DND-41 (cell line): ENCODE results near the gene NAT9.

Source experiments
- CTCF ChIP-seq: IDR thresholded peaks from 2 replicates; pipeline ENCODE4 v1.5.1; 2012; ENCODE audit warnings: borderline replicate concordance, low read length, moderate library complexity, mild to moderate bottlenecking; ENCODE audit not compliant: poor library complexity, severe bottlenecking; ENCODE audit errors: extremely low read depth
- EZH2 ChIP-seq: IDR thresholded peaks from 3 replicates; pipeline ENCODE4 v1.6.1; 2012; ENCODE audit warnings: borderline replicate concordance, low read depth, mild to moderate bottlenecking, moderate library complexity, low read length, inconsistent platforms; ENCODE audit not compliant: severe bottlenecking

- TF ChIP-seq CTCF (no peak), EZH2 (no peak)
Measured at GRCh38 chr17:74761419-74761818, 14.7 kb downstream of the NAT9 start.
